ENCODE data around the gene ZNF784.

- TF ChIP-seq, protein P1, sequence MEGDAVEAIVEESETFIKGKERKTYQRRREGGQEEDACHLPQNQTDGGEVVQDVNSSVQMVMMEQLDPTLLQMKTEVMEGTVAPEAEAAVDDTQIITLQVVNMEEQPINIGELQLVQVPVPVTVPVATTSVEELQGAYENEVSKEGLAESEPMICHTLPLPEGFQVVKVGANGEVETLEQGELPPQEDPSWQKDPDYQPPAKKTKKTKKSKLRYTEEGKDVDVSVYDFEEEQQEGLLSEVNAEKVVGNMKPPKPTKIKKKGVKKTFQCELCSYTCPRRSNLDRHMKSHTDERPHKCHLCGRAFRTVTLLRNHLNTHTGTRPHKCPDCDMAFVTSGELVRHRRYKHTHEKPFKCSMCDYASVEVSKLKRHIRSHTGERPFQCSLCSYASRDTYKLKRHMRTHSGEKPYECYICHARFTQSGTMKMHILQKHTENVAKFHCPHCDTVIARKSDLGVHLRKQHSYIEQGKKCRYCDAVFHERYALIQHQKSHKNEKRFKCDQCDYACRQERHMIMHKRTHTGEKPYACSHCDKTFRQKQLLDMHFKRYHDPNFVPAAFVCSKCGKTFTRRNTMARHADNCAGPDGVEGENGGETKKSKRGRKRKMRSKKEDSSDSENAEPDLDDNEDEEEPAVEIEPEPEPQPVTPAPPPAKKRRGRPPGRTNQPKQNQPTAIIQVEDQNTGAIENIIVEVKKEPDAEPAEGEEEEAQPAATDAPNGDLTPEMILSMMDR (IDR thresholded peaks at IDR 0.05): no peak
- no peak for TF ChIP-seq POLR2A (IDR thresholded peaks at IDR 0.05)
These were observed 5.1 kb downstream of the ZNF784 start for GRCh38 chr19:55619286-55619685.

Data from lower leg skin (tissue), 3 donors.